GM04503 (cell line): Measurements from ENCODE around the gene GKN2.

Experiments
- DNase-seq: peaks from one replicate; pipeline ENCODE4 v3.0.0-alpha.2; 2012; ENCODE audit warnings: low read depth

The GKN2 gene

GRCh38 chr2:68952887-68953521 lies at the start of gene GKN2:
GKN2 (minus strand) TSS chr2:68952893; CDS start chr2:68952861, 32 bp downstream.
- no peak for DNase-seq

DNA sequence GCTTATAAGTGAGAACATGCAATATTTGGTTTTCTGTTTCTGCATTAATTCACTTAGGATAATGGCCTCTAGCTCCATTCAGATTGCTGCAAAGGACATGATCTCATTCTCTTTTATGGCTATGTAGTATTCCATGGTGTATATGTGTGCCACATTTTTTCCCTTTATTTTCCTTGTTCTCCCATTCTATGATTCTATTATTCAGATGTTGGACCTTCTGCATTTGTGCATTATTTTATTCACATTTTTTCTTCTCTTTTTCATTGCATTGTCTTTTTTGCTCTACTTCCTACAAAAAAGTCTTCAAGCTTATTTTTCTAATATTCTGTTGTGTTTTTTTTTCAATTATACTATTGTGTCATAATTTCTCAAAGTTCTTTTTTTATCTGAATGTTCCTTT lies 49.2 kb upstream of the GKN2 start:
- no peak for DNase-seq

- no peak for DNase-seq
Observed at GRCh38 chr2:68997401-68997800, 44.7 kb upstream of the GKN2 start.

DNA sequence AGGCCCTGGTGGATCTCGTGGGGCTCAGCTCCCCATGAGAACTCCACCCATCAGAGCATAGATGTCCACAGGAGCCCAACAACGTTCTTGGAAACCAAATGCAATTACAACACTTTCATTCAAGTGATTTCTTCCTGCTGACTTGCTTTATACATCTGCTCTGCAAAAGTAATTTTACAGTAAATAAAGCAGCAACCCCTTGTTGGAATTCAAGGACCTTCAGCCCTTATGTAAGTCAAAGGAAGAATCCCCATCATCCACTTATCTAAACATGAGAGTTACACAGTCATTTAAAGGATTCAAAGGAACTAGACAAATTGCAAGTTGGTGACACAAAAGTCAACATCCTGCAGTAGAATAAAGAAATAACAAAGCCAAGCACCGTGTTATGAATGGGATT lies 43.2 kb upstream of the GKN2 start:
- DNase-seq, result no peak

GRCh38 chr2:68994864-68995263 lies 42.2 kb upstream of the GKN2 start:
- peak; percentile 89 for DNase-seq

- DNase-seq, result no peak
Observed at GRCh38 chr2:68993660-68994059, 41.0 kb upstream of the GKN2 start.

- no peak for DNase-seq
Observed at GRCh38 chr2:68992933-68993332, 40.2 kb upstream of the GKN2 start.

- DNase-seq, result no peak
Observed at GRCh38 chr2:68992341-68992740, 39.6 kb upstream of the GKN2 start.

DNA sequence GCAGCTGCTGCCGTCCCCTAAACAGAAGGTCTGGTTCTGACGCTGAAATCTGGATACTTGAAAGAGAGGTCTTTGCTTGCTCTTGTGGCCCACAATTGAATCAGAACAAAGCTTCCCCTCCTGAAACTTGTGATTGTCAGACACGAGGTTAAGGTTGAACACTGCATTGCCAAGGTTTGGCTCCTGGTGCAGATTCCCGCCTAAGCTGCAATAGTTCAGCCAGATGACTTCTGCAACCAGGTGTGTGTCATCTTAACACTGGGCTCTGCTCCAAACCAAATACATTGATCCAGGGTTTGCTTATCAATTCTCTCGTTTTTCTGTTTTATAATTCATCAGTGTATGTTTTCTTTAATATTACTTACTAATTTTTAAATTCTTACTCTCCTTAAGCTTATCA lies 36.3 kb upstream of the GKN2 start:
- no peak for DNase-seq

DNA sequence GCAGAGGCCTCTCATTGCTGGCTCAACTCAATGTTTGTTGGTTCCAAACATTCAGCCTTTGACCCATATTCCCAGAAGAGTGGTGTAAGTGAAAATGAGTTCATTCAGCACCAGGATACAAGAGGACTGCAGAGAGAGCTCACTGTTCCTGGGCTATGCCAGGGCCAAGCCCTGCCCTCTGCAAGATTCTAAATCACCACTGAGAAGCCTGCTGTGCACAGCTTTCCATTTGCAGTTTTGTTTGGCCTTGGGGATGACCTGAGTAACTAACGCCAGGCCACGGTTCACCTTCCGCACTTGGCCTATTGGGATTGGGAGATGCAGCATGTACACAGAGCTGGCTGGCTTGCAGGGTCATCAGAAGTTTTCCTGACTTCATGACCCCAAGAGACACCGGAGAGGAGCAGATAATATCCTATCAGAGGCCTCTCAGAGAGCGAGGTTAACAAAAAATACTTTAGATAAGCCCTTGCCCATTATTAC lies 34.4 kb upstream of the GKN2 start:
- no peak for DNase-seq

GRCh38 chr2:68980956-68981355 lies 28.3 kb upstream of the GKN2 start:
- DNase-seq, result no peak

GRCh38 chr2:68978098-68978497 lies 25.4 kb upstream of the GKN2 start:
- no peak for DNase-seq

- DNase-seq, result no peak
Observed at GRCh38 chr2:68977453-68977852, 24.8 kb upstream of the GKN2 start.

DNA sequence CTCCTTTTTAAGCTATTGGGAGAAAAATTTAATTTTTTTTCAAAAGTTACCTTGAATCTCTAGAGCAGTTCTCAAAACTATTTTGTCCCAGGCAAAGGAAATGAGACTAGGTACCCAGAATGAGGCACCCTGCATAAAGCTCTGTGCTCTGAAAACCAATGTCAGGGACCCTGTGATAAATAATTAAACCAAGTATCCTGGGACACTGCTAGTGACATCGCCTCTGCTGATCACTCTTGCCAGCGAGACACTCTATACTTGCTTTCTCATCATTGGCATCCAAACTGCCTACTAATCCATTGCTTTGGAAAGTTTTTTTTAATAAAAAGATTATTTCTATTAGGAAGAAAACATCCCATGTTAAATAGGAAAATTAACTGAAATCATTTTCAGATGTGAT lies 23.2 kb upstream of the GKN2 start:
- no peak for DNase-seq

DNA sequence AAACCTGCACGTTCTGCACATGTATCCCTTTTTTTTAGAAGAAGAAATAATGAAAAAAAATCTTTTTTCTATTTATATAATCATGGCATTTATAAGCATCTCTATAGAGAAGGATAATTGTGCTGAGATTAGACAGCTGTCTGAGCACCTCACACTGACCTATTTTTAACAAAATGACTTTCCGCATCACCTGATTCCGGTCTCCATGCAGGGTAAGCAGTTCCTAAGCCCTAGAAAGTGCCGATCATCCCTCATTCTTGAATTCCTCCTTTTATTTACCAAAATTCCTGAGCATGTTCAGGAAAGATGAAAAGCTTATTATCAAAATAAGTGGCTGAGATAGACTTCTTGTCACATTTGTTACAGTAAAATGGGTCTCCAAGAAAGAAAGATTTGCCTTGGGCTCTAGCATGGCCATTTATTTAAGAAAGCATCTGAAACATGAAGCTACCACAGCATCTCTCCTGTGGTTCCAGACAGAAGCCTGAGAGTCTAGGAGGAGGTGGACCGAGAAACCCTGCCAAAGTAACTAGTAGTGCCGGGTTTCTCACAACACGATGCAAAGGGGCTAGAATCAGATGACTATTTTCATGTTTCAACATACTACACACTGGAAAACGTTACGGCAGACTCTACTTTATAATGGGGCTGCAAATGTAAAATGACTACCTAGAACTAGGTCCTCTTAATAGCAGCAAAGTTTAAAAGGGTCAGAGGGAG lies 22.4 kb upstream of the GKN2 start:
- DNase-seq, result no peak

- no peak for DNase-seq
Observed at GRCh38 chr2:68974251-68974650, 21.6 kb upstream of the GKN2 start, which contains the start of gene GKN1. GKN1 (plus strand) TSS chr2:68974636; CDS start chr2:68974678, 42 bp downstream.

GRCh38 chr2:68971591-68972231 lies 19.0 kb upstream of the GKN2 start:
- DNase-seq, result peak; percentile 98

DNA sequence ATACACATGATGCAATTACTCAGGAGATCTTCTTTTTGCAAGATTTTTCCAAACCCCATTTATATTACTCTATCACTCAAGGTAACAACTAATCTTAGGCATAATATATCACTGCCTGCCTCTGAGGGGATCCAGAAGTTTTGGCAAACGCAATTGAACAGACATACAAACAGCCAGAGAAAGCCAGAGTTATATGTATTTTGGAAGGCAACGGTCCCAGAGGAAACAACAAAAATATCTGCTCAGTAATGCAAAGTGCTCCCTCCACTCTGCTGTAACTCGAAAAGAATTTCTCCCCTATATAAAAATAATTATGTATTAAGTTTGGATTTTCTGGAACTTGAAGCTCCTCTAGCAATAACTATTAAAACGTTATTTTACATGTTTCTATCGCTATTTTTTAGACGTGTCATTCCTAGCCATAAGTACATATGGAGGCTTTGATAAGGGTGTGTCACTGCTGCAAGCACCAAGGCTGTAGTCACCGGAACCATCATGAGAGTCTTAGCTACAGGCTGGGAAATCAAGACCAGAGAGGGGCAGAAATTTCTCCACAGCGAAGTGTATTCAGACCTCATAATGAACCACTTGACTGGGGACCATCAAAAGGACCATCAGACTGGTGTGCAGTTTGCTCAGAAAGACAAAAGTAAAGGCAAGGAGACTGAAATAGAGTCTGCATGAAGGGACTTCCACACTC lies 18.0 kb upstream of the GKN2 start:
- DNase-seq, result no peak

DNA sequence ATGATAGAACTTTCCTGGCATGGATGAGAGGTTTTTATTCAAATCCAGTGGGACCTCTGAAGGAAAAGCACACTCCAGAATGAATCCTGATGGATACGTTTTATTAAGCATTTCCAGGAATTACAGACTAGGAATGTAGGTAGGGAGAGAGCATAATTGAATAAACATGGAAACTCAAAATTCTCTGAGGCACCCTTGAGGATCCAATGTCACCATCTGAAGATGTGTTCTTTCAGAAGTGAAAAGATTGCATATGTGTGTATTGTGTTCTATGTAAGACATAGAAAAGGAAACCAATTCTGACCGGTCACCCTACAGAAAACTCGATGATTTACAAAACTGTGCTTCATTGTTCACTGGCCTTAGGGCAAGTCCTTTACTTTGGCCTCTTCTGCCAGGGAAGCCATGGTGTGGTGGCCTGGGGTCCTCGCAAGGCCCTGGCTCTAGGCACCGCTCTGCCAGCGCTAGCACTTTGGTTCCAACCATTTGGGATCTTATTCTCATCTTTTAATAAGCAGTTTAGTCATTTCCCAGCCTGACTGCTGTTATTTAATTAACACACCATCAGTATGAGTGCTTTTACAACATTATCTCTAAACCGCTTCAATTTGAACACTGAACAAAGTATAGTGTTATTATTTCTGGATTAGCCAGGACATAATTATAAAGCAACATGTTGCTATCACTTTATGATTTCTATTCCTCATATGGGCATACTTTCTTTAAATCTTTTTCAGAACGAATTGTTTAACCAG lies 17.2 kb upstream of the GKN2 start:
- DNase-seq, result no peak

GRCh38 chr2:68968221-68968620 lies 15.5 kb upstream of the GKN2 start:
- DNase-seq, result no peak

GRCh38 chr2:68964282-68964681 lies 11.6 kb upstream of the GKN2 start:
- DNase-seq, result no peak

- no peak for DNase-seq
Observed at GRCh38 chr2:68961380-68961779, 8.7 kb upstream of the GKN2 start.
